H1 (cell line): ENCODE measurements around the gene ADD3. TPM values are rescaled to one million over a fixed set of nuclear protein-coding genes. Genes with fewer than 3 reads are reported as not detected.

Experiments
- CTCF ChIA-PET: fragments of 300-600 bp; sonication (Branson Sonifier 250); formaldehyde crosslinking; loops from one replicate; lab custom pipeline; 2021; ENCODE audit not compliant: partially characterized antibody; lab: Charles Lee
- POLR2A ChIA-PET: fragments of 300-600 bp; sonication (Branson Sonifier 250); formaldehyde crosslinking; loops from one replicate; lab custom pipeline; 2021; ENCODE audit warnings: inconsistent platforms; ENCODE audit not compliant: partially characterized antibody; lab: Charles Lee
- DNase-seq, 2 experiments: peaks; one replicate each; pipeline versions ENCODE4 v3.0.0 to v3.0.0-alpha.2; 2010 to 2022; ENCODE audit warnings: low spot score in 2 of 2, low read depth in 1 of 2, mixed read lengths in 1 of 2
- FAIRE-seq: peaks from 2 replicates; lab custom pipeline; 2011; peaks lifted over from hg19 to GRCh38; lab: Jason Lieb, UNC
- H2AFZ ChIP-seq: 2 replicates; pipeline ENCODE4 v1.8.1; 2012; ENCODE audit warnings: low read length, inconsistent platforms
- H2AK5ac ChIP-seq: 2 replicates; pipeline ENCODE4 v1.6.1; 2013; ENCODE audit warnings: low read depth, low read length
- H2BK120ac ChIP-seq: replicated peaks from 2 replicates; pipeline ENCODE3; 2013; ENCODE audit warnings: low read depth, low read length, inconsistent platforms
- H2BK12ac ChIP-seq: 2 replicates; pipeline ENCODE4 v1.6.1; 2013; ENCODE audit warnings: low read depth, low read length
- H2BK15ac ChIP-seq: 2 replicates; pipeline ENCODE4 v1.6.1; 2013; ENCODE audit warnings: low read length
- H2BK20ac ChIP-seq: 2 replicates; pipeline ENCODE4 v1.6.1; 2013; ENCODE audit warnings: low read length
- H2BK5ac ChIP-seq: 2 replicates; pipeline ENCODE4 v1.6.1; 2013; ENCODE audit warnings: low read depth, low read length
- H3K14ac ChIP-seq: 2 replicates; pipeline ENCODE4 v1.6.1; 2013; ENCODE audit warnings: inconsistent platforms; ENCODE audit not compliant: insufficient read length
- H3K18ac ChIP-seq: 2 replicates; pipeline ENCODE4 v1.6.1; 2013; ENCODE audit warnings: low read length; ENCODE audit errors: extremely low read depth
- H3K23ac ChIP-seq: 2 replicates; pipeline ENCODE4 v1.6.1; 2013; ENCODE audit warnings: inconsistent platforms; ENCODE audit not compliant: insufficient read length
- H3K23me2 ChIP-seq: 2 replicates; pipeline ENCODE4 v1.6.1; 2013; ENCODE audit warnings: low read depth, low read length
- H3K27ac ChIP-seq: 2 replicates; pipeline ENCODE4 v1.6.1; 2011; ENCODE audit warnings: low read depth, low read length, inconsistent platforms
- H3K27me3 ChIP-seq, 4 experiments: replicated peaks in 1 of 4; 1 replicate in 1 of 4; 2 replicates in 3 of 4; pipeline versions ENCODE4 v1.6.1 to v1.8.1; 2011 to 2013; ENCODE audit warnings: low read length in 3 of 4, mild to moderate bottlenecking in 3 of 4, inconsistent platforms in 2 of 4, mixed read lengths in 2 of 4, moderate library complexity in 1 of 4; ENCODE audit not compliant: control insufficient read depth in 3 of 4, insufficient read depth in 3 of 4; ENCODE audit errors: extremely low read depth in 1 of 4
- H3K36me3 ChIP-seq, 4 experiments: 2 replicates each; pipeline versions ENCODE4 v1.6.1 to v1.8.1; 2011 to 2013; ENCODE audit warnings: mild to moderate bottlenecking in 4 of 4, low read length in 3 of 4, moderate library complexity in 2 of 4, control low read depth in 1 of 4, inconsistent platforms in 1 of 4; ENCODE audit not compliant: insufficient read depth in 4 of 4, control insufficient read depth in 2 of 4
- H3K4ac ChIP-seq: replicated peaks from 2 replicates; pipeline ENCODE3; 2013; ENCODE audit warnings: low read length, low read depth, mixed read lengths, inconsistent platforms; ENCODE audit not compliant: insufficient read length
- H3K4me1 ChIP-seq, 4 experiments: replicated peaks in 1 of 4; 1 replicate in 1 of 4; 2 replicates in 3 of 4; pipeline versions ENCODE4 v1.6.1 to v1.8.1; 2011 to 2013; ENCODE audit warnings: low read length in 3 of 4, inconsistent platforms in 2 of 4, mixed read lengths in 1 of 4; ENCODE audit not compliant: insufficient read depth in 4 of 4, control insufficient read depth in 3 of 4
- H3K4me2 ChIP-seq, 2 experiments: 2 replicates each; pipeline versions ENCODE4 v1.6.1 to v1.8.1; 2011 to 2013; ENCODE audit warnings: low read depth in 2 of 2, low read length in 2 of 2, control low read depth in 1 of 2, inconsistent platforms in 1 of 2, mild to moderate bottlenecking in 1 of 2; ENCODE audit not compliant: insufficient read depth in 1 of 2
- H3K4me3 ChIP-seq, 4 experiments: fragments of 200-600, 300-600 bp in 1 of 4; sonication (generic), shearing (Covaris generic), sonication (Bioruptor Twin) in 1 of 4; 2 replicates each; pipeline versions ENCODE4 v1.5.1 to v1.8.1; 2011 to 2016; ENCODE audit warnings: low read length in 4 of 4, low read depth in 3 of 4, control low read depth in 2 of 4, inconsistent platforms in 2 of 4, mild to moderate bottlenecking in 2 of 4, mixed read lengths in 1 of 4, moderate library complexity in 1 of 4; ENCODE audit not compliant: insufficient read depth in 2 of 4; ENCODE audit errors: extremely low read depth in 1 of 4
- H3K56ac ChIP-seq: replicated peaks from 2 replicates; pipeline ENCODE3; 2013; ENCODE audit warnings: low read depth, mild to moderate bottlenecking, mixed read lengths, low read length, inconsistent platforms; ENCODE audit not compliant: insufficient read length
- H3K79me1 ChIP-seq: 2 replicates; pipeline ENCODE4 v1.6.1; 2013; ENCODE audit warnings: low read depth, low read length, control low read depth
- H3K79me2 ChIP-seq, 2 experiments: 2 replicates each; pipeline versions ENCODE4 v1.6.1 to v1.8.1; 2012 to 2013; ENCODE audit warnings: low read length in 2 of 2, mild to moderate bottlenecking in 2 of 2, inconsistent platforms in 1 of 2; ENCODE audit not compliant: insufficient read depth in 2 of 2, control insufficient read depth in 1 of 2
- H3K9ac ChIP-seq, 4 experiments: replicated peaks in 1 of 4; 1 replicate in 1 of 4; 2 replicates in 3 of 4; pipeline versions ENCODE4 v1.6.1 to v1.8.1; 2011 to 2013; ENCODE audit warnings: low read depth in 3 of 4, low read length in 3 of 4, control low read depth in 2 of 4, mild to moderate bottlenecking in 2 of 4, moderate library complexity in 2 of 4, inconsistent platforms in 1 of 4; ENCODE audit errors: extremely low read depth in 1 of 4
- H3K9me3 ChIP-seq, 2 experiments: 2 replicates each; pipeline versions ENCODE4 v1.6.1 to v1.8.1; 2012 to 2013; ENCODE audit warnings: mild to moderate bottlenecking in 2 of 2, moderate library complexity in 2 of 2, control low read depth in 1 of 2, inconsistent platforms in 1 of 2, low read depth in 1 of 2, low read length in 1 of 2, mixed read lengths in 1 of 2; ENCODE audit not compliant: insufficient read depth in 2 of 2
- H4K20me1 ChIP-seq, 2 experiments: replicated peaks in 1 of 2; 2 replicates each; pipeline versions ENCODE3 to v1.8.1; 2011 to 2013; ENCODE audit warnings: inconsistent platforms in 2 of 2, low read length in 2 of 2, mild to moderate bottlenecking in 1 of 2; ENCODE audit not compliant: insufficient read depth in 2 of 2, control insufficient read depth in 1 of 2
- H4K5ac ChIP-seq: 2 replicates; pipeline ENCODE4 v1.6.1; 2013; ENCODE audit warnings: low read length, low read depth, mixed read lengths, inconsistent platforms; ENCODE audit not compliant: insufficient read length
- H4K8ac ChIP-seq: 2 replicates; pipeline ENCODE4 v1.8.0; 2013; ENCODE audit warnings: mild to moderate bottlenecking, moderate library complexity, low read length, inconsistent platforms; ENCODE audit not compliant: insufficient read depth; ENCODE audit errors: extremely low read depth
- H4K91ac ChIP-seq: replicated peaks from 2 replicates; pipeline ENCODE3; 2013; ENCODE audit warnings: low read length, mixed read lengths, inconsistent platforms; ENCODE audit not compliant: insufficient read length
- CBX8 ChIP-seq: fragments of 300-800, 300-1000 bp; sonication (generic); IDR thresholded peaks from 2 replicates; pipeline ENCODE4 v1.7.1; 2016; ENCODE audit warnings: low read depth, low read length, borderline replicate concordance
- EGR1 ChIP-seq: IDR thresholded peaks from 2 replicates; pipeline ENCODE4 v1.6.1; 2011; ENCODE audit warnings: low read depth, low read length, borderline replicate concordance
- EZH2 ChIP-seq: fragments of 200-600 bp; sonication (generic); IDR thresholded peaks from 2 replicates; pipeline ENCODE4 v1.7.1; 2012; ENCODE audit warnings: low read depth, mild to moderate bottlenecking, moderate library complexity, low read length, inconsistent platforms; ENCODE audit not compliant: severe bottlenecking
- HDAC6 ChIP-seq: IDR thresholded peaks from one replicate; pipeline ENCODE4 v1.7.1; 2012; ENCODE audit warnings: low read depth, mild to moderate bottlenecking, inconsistent platforms, low read length, moderate library complexity
- JUN ChIP-seq: IDR thresholded peaks from 2 replicates; pipeline ENCODE4 v1.6.1; 2011; ENCODE audit warnings: low read depth, mild to moderate bottlenecking, improper control_type of control experiment, low read length
- JUND ChIP-seq: IDR thresholded peaks from 2 replicates; pipeline ENCODE4 v1.6.1; 2011; ENCODE audit warnings: mild to moderate bottlenecking, improper control_type of control experiment, low read length
- KDM4A ChIP-seq: IDR thresholded peaks from one replicate; pipeline ENCODE4 v1.7.1; 2012; ENCODE audit warnings: low read depth, mild to moderate bottlenecking, moderate library complexity, low read length, inconsistent platforms; ENCODE audit not compliant: severe bottlenecking
- NANOG ChIP-seq: IDR thresholded peaks from 2 replicates; pipeline ENCODE4 v1.6.1; 2011; ENCODE audit warnings: low read length, low read depth, mild to moderate bottlenecking, inconsistent platforms; ENCODE audit not compliant: insufficient read depth, poor library complexity, severe bottlenecking
- NRF1 ChIP-seq: IDR thresholded peaks from 2 replicates; pipeline ENCODE4 v1.6.1; 2011; ENCODE audit warnings: mild to moderate bottlenecking, low read depth, low read length, improper control_type of control experiment
- POLR2A ChIP-seq, 2 experiments: IDR thresholded peaks; 1 replicate in 1 of 2; 2 replicates in 1 of 2; pipeline ENCODE4 v1.6.1; 2011; ENCODE audit warnings: low read depth in 2 of 2, low read length in 2 of 2, mild to moderate bottlenecking in 2 of 2; ENCODE audit errors: control extremely low read depth in 1 of 2
- POU5F1 ChIP-seq: IDR thresholded peaks from 2 replicates; pipeline ENCODE4 v1.6.1; 2011; ENCODE audit warnings: low read depth, mild to moderate bottlenecking, low read length, moderate library complexity
- RXRA ChIP-seq: IDR thresholded peaks from 2 replicates; pipeline ENCODE4 v1.6.1; 2011; ENCODE audit warnings: low read depth, mild to moderate bottlenecking, low read length, moderate library complexity; ENCODE audit not compliant: insufficient read depth
- TAF1 ChIP-seq: IDR thresholded peaks from 2 replicates; pipeline ENCODE4 v1.6.1; 2011; ENCODE audit warnings: mild to moderate bottlenecking, low read depth, low read length
- YY1 ChIP-seq: IDR thresholded peaks from 2 replicates; pipeline ENCODE4 v1.6.1; 2011; ENCODE audit warnings: low read depth, mild to moderate bottlenecking, low read length
- WGBS, 2 experiments: shearing (Covaris generic) in 1 of 2; methylation state at CpG; one replicate each; pipeline versions ENCODE4 v1.1.6 to v1.1.7; 2013 to 2015; ENCODE audit warnings: low lambda C conversion rate in 2 of 2, mixed read lengths in 2 of 2, inconsistent platforms in 1 of 2, low coverage in 1 of 2, missing lambda C conversion rate in 1 of 2; ENCODE audit not compliant: insufficient replicate concordance in 2 of 2, insufficient coverage in 1 of 2, insufficient read length in 1 of 2; ENCODE audit errors: extremely low coverage in 1 of 2, missing lambda C conversion rate in 1 of 2; 5-methylcytosine and 5-hydroxymethylcytosine counted together
- polyA plus RNA-seq, 7 experiments: library from polyadenylated mRNA; depleted of rRNA in 3 of 7; stranded (reverse) in 5 of 7; unstranded in 2 of 7; fragments of >200 nt in 5 of 7; fragments of 200-250 nt in 2 of 7; gene quantifications; 1 replicate in 5 of 7; 2 replicates in 1 of 7; 4 replicates in 1 of 7; pipeline versions ENCODE4 v1.2.1 to v1.2.3, GENCODE V29; 2011 to 2013; ENCODE audit warnings: missing spikeins in 2 of 7, mixed read lengths in 2 of 7
- total RNA-seq: library from RNA; stranded (reverse); fragmentation: NEBNext Ultra II Directional; extraction: Animal tissue kit (Norgen Biotek cat#: 25700); gene quantifications from 2 replicates; pipeline ENCODE4 v1.2.1, GENCODE V29; 2021

ADD3 gene
- total and polyA plus RNA-seq, 2 of the 8 experiments (the other 6 are each of a cell fraction or from before 2014, with no cell fraction given): 44.7 to 85.6 TPM

DNA sequence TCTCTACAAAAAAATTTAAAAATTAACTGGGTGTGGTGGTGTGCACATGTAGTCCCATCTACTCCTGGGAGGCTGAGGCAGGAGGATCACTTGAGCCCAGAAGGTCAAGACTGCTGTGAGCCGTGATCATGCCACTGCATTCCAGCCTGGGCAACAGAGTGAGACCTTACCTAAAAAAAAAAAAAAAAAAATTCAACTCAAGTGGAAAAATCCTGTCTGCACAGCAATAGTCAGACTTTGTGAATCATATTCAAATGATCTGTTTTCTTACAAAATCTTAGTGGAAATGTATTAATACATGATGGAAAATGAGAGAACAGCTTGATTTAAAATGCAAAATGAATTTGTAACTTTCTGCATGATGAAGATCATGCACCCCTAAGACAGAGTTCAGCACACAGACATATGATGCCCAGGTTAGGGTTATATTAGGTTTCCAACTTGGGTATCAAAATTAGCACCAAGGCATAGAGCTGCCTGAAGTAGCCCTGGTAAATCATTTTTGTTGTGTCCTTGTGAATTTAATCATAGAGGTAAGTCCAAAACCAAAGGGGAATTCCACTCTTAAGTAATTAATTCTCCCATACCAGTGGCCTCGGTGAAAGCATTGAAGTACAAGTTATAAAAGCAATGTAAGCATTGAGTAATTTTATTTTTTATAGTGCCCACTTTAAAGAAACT is 93.8 kb downstream of the ADD3 start:
- H3K79me2 ChIP-seq: peaks cover 0 to 13% of the 10 kb centered on the region in 2 experiments; a peak in 2 of 4 replicates
- H3K14ac ChIP-seq: no peak overlapping the region
- no peaks in the 10 kb centered on the region for H4K20me1 ChIP-seq
- no peak overlapping the region for H3K18ac ChIP-seq
- no peak overlapping the region for H3K4ac ChIP-seq
- H2BK20ac ChIP-seq: no peak overlapping the region
- H3K27me3 ChIP-seq: no peaks in the 10 kb centered on the region
- no peak overlapping the region for H2AFZ ChIP-seq
- H3K27ac ChIP-seq: no peak overlapping the region
- FAIRE-seq: no peak
- WGBS, 2 experiments: 84% methylated on average over 2 of the region's 2 CpGs; no CpG with 5 or more reads in 1 of the 2 experiments
- H3K4me2 ChIP-seq: no peak overlapping the region
- H3K23me2 ChIP-seq: no peaks in the 10 kb centered on the region
- no peak overlapping the region for H3K9ac ChIP-seq
- H3K4me1 ChIP-seq: no peaks in the 10 kb centered on the region
- no peaks in the 10 kb centered on the region for H3K9me3 ChIP-seq
- ChIA-PET POLR2A (no interaction called here), CTCF (no interaction called here)
- DNase-seq: no peak
- H3K56ac ChIP-seq: no peak overlapping the region
- H2BK15ac ChIP-seq: no peak overlapping the region
- no peak overlapping the region for H2BK120ac ChIP-seq
- H2BK12ac ChIP-seq: no peak overlapping the region
- peaks cover 0 to 3% (median 0%) of the 10 kb centered on the region in 4 experiments; a peak in 3 of 8 replicates for H3K36me3 ChIP-seq
- no peak overlapping the region for H3K23ac ChIP-seq
- no peak overlapping the region for H4K5ac ChIP-seq
- no peak overlapping the region for H2AK5ac ChIP-seq
- H3K4me3 ChIP-seq: no peak overlapping the region
- no peak overlapping the region for H2BK5ac ChIP-seq
- H4K8ac ChIP-seq: no peak overlapping the region
- H3K79me1 ChIP-seq: no peaks in the 10 kb centered on the region
- H4K91ac ChIP-seq: no peak overlapping the region
- TF ChIP-seq EZH2: no peak
- no peak for TF ChIP-seq EGR1
- TF ChIP-seq JUND: no peak
- no peak for TF ChIP-seq HDAC6
- no peak for TF ChIP-seq POLR2A (IDR thresholded peaks at IDR 0.05; ENCODE audit: control extremely low read depth in 1 of 2, low read depth in 2 of 2, low read length in 2 of 2)
- no peak for TF ChIP-seq RXRA
- TF ChIP-seq CBX8: no peak
- TF ChIP-seq NRF1: no peak
- TF ChIP-seq YY1: no peak
- TF ChIP-seq KDM4A: no peak
- TF ChIP-seq TAF1: no peak
- TF ChIP-seq NANOG: no peak
- no peak for TF ChIP-seq JUN
- TF ChIP-seq POU5F1: no peak
